ENCODE results near the gene DMRT3.

DMRT3 gene

DNA sequence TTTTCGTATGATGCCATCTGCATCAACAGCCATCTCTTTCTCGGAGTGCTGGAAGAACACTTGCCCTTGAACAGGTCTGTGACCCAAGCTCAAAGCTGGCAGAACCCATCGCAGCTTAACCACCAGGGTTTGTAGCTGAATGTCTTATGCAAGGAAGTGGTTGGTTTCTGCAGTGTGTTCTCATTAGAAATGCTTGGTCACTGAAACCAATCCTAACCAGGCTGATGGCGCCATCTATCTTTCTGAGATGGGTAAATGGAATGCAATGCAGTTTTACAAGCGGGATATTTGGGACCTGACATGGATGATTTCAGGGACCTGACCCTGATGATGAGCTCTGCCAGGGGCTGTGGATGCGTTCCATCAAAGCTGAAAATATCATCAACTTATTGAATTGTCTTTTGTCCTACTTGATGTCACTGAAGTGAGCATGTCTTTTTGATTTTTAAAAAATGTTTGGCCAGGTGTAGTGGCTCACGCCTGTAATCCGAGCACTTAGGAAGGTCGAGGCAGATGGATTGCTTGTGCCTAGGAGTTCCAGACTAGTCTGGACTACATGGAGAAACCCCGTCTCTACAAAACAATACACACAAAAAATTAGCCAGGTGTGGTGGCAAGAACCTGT lies 28.7 kb downstream of the DMRT3 start:
- DNase-seq, result peak; percentile 66

DNA sequence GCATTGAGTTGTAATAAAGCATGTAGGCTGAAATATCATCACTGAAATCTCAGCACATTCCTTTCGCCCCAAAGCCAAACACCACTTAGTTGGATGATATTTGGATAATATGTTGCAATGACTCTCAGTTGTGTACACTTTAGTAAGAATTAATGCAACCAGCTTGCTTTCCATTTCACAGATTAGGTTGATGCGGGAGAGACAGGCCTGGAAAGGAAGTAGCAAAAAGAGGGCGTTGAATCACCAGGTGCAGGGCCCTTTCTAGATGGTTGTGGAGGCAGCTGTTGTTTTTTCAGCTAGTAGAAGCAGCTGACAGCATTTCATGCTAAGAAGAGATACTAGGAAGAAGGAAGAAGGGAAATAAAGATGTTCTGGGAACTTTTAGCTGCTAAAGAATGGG lies 30.9 kb downstream of the DMRT3 start:
- no peak for DNase-seq

DNA sequence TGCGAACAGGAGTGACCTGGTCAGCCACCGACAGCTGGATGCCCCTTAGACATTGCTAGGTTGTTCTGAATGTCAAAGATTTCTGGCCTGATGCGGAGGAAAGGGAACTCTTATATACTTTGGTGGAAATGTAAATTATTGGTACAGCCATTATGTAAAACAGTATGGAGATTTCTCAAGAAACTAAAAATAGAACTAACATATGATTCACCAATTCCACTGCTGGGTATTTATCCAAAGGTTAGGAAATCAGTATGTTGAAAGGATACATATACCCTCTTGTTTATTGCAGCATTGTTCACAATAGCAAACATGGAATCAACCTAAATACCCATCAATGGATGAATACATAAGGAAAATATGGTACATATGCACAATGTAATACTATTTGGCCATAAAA lies 31.8 kb downstream of the DMRT3 start:
- no peak for DNase-seq

DNA sequence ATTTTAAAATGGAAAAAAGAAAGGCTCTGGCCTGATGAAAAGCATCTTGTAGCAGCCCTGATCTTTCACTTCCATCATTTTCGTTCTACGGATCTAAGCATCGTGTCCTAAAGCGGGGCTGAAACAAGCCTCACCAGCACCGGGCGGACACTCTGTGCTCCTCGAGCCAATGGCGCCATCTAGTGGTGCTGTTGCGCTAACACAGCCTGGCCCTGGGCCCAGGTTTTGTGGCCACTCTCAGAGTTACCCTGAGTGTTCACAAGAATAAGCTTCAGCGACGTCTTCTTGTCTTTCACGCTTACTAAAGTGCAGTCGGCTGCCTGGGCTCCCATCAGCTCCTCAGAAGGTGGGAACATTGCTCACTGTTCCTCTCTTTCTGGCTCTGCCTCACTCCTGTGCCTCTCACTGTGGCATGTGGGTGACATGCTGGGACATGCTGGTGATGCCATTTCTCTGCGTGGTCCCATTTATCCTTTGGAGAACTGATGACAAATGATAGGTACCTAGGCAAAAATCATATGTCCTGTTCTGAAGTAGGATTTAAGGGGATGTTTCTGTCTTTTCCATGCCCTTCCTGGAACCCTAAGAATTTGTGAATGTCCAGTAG lies 32.7 kb downstream of the DMRT3 start:
- DNase-seq, result peak; percentile 89

DNA sequence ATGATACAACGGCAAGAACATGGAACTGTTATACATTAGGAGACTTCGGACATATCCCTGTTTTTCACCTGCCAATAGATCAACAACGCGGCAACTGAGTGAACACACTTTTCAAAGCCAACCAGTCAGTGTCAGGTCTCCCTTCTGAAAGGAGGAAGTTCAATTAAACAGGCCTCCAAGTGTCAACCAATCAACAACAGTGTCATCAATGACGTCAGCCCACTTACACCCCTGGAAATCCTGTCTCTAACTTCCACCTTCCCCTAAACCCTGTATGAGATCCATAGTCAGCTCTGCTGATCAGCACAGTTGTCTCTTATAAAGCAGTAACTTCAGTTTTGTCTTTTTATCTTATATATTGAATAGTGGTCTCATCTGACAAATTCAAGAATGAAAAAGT lies 36.6 kb downstream of the DMRT3 start:
- DNase-seq, result no peak

DNA sequence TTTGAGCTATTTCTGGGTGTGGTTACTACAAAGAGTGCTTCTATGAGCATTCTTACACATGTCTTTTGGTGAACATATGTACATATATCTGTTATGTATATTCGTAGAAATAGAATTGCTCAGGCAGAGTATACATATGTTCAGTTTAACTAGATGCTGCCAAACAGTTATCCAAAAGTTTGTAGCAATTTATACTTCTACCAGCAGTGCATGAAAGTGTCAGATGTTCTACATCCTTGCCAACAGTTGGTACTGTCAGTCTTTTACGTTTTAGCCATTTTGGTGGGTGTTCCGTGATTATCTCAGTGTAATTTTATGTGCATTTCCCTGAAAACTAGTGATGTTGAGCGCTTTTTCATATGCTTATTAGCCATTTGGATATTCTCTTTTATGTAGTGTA lies 37.8 kb downstream of the DMRT3 start:
- no peak for DNase-seq

DNA sequence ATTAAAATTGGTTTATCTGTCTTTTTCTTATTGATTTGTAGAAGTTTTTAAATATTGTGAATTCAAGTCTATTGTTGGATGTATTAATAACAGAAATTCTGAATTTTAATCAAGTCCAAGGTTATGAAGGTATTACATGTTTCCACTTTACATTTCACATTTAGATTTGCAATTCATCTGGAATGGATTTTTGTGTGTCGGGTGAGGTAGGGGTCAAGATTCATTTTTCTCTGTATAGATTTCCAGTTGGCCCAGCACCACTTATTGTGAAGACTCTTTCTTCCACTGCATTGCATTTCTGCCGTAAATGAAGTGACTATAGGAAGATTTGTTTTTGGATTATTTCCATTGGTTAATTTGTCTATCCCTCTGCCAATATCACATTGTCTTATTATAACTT lies 38.2 kb downstream of the DMRT3 start:
- DNase-seq, result no peak

DNA sequence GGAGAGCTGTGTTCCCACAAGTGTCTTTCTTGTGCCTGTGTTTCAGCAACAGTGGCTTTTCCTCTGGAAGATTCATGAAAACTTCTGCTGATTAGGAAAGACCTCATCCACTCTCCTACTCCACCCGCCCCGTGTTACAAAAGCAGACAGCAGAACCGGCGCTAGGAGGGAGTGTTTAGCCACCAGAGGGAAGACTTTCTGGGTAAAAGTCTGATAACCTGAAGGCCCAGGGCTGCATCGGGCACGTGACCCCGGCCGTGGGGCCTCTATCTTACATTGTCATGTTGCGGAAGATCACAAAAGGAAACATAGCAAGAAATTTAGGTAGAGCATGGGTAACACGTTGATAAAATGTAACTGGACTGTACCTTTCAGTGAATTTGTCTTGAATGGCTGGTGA lies 41.7 kb downstream of the DMRT3 start:
- peak; percentile 20 for DNase-seq

DNA sequence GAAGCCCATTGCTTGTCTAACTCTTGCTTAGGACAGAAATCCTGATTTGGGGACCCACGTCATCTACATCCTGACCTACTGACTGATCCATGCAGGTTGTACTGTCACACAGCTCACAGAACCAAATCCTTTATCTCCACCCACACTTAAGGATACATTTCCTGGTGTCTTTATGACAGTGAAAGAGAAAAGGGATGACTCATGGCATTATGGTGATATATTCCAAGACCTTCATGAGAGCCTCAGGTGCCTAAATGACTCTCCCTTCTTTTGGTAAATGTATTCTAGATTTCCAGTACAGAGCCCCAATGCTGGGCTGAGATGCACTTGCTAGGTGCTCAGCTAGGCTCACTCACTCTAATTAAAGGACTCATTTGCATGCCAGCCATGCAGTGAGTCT lies 47.7 kb downstream of the DMRT3 start:
- no peak for DNase-seq

DNA sequence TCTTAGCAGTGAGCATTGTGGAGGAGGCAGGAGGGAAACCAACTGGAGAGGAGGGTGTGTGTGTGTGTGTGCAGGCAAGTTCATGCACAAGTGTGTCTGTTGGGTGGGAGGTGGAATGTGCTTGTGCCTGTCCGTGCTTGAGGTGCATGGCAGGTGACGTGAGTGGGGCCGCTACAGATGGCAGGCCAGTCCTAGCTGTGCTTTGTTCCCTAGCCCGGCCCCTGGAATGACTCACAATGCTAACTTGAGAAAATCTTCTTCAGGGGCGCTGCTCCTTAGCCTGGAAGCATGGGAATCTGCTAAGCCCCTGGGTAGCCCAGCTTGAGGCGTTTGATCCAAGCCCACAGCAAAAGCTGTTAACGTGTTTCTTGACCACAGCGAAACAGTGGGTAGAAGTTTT lies 48.7 kb downstream of the DMRT3 start:
- no peak for DNase-seq

DNA sequence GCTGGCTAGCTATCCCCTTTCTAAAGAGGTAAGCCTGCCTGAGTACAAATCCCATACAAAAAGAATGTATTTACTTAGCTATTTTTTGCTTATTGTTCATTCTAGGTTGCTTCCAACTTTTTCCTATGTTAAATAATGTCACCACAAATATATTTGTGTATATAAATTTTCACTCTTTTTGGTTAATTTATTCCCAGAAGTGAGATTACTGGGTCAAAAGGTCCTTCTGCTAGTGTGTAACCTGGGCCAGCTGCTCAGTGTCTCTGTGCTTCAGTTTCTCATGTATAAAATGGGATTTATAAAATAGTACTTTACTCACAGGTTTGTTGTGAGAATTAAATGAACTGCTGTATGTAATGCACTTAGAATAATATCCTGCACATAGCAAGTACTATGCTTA lies 49.8 kb downstream of the DMRT3 start:
- DNase-seq, result no peak

DNA sequence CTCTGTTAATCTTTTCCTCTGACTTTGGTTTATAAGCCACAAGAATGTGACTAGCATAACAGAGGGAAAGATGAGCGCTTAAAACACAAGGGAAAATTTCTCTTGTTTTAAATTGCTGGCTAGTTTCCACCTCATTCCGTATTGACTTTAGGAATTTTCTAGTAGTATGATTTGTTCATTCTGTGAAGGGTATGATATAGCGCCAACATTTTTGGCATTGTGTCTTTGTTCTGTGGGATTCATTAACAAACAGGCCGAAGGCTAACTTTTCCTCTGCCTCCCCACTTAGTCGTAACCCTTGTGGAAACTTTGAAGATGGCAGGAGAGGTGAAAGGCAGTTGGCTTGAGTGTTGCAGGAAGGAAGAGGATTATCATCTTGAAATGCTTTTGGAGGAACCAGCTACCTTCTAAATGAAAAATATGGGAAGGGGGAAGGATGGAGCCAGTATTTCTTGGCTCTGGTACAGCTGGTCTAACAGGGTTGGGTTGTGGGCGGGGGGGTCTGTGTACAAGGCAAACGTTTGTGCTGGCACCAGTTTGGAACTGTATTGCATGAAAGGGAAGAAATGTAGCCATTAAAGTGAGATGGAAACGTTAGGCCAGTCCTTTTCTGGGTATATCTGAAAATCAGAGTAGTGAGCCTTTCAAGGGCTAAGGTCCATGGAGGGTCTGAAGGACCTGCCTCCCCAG lies 52.2 kb downstream of the DMRT3 start:
- no peak for DNase-seq

DNA sequence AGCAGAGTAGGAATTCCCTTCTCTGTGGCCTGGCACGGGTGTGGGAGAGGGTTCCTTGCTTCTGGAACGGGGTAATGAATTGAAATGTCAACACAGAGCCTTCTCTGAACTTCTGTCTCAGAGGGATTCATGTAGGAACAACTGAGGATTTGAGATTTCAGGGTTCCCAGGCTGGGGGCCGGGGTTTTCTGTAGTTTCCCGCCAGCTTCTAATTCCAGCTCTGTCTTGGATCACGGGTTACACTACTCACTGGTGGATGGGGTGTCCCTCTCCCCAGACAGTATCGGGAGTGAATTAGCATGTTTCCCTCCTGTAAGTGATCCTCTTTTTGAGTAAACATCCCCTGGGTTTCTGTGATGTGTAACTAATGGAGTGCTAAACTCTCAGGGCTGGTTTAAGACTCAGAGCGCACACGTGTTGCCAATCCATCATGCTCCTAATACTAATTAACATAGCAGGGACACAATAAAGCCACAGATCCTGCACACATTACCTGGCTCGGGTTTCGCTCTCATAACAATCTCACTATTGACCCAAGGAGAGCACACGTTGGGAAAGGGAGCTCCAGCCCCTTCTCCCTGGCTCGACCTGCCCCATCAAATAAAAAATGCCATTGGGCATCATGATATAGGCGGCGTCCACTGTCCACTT lies 55.6 kb downstream of the DMRT3 start:
- DNase-seq, result no peak

DNA sequence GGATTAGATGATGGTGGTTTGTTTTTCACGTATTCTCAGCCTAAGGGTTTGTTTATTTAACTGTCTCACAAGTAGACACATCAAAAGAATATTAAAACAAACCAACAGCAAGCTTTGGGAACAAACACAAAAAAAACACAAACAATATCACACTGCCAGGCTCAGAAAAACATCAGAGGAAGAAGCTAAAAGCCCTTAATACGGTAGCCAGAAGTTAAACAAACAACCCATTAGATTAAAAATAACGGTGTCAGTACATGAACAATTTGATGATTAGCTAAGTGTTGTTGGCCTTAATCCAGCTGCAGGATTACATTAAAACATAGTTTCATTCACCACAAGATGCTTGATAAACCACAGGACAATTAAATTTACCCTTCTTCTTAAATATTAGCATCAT lies 57.8 kb downstream of the DMRT3 start:
- DNase-seq, result no peak

DNA sequence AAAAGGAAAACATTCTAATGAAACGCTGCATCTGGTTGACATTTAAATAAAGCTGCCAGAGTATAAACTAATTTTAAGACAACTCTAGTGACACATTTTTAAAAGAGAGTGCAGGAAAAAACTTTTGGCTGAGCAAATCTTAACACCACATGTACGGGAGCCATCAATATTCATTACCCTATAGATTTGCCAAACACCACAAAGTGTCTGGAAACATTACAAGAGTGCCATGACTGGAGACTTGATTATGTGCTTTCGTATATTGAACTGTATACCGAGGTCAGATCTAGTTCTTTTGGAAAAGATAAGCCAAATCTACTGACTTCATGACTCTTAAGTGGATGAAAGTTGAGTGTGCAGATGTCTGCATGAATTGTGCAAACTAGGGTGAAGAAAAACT lies 63.1 kb downstream of the DMRT3 start:
- no peak for DNase-seq

Data from retina (tissue), 1 donor.